Umbilical cord (tissue), 2 donors: ENCODE data around the gene JAKMIP2. TPM values are rescaled to one million over a fixed set of nuclear protein-coding genes. Genes with fewer than 3 reads are reported as not detected.
"Not testable (repeated sequence)": the region's sequence is repeated elsewhere in the genome, so short reads cannot be mapped to it uniquely, and the experiment has no call there.

ENCODE experiments used
- DNase-seq: peaks from one replicate; pipeline ENCODE4 v3.0.0-alpha.2; 2015; ENCODE audit warnings: low spot score
- total RNA-seq: library from RNA; depleted of rRNA; stranded (reverse); fragments of >200 nt; gene quantifications from one replicate; pipeline ENCODE4 v1.2.3, GENCODE V29; 2014; ENCODE audit warnings: low replicate concordance; ENCODE audit not compliant: insufficient read depth

Gene JAKMIP2
- total RNA-seq, 1 donor from 2014 or later, result 1.2 TPM

GRCh38 chr5:147560718-147561331 lies 221.7 kb downstream of the JAKMIP2 start:
- DNase-seq, result no peak

- DNase-seq, result no peak
Measured at GRCh38 chr5:147559749-147560148, 222.8 kb downstream of the JAKMIP2 start.

- peak; percentile 75 for DNase-seq
Measured at GRCh38 chr5:147558826-147559225, 223.7 kb downstream of the JAKMIP2 start.

- peak; percentile 55 for DNase-seq
Measured at GRCh38 chr5:147557876-147558745, 224.4 kb downstream of the JAKMIP2 start.

GRCh38 chr5:147555176-147555575 lies 227.4 kb downstream of the JAKMIP2 start:
- no peak for DNase-seq

GRCh38 chr5:147554261-147554817 lies 228.2 kb downstream of the JAKMIP2 start:
- peak; percentile 96 for DNase-seq

GRCh38 chr5:147553817-147554216 lies 228.7 kb downstream of the JAKMIP2 start:
- not testable (repeated sequence) for DNase-seq

- DNase-seq, result peak; percentile 70
Measured at GRCh38 chr5:147552897-147553296, 229.6 kb downstream of the JAKMIP2 start.

- DNase-seq, result no peak
Measured at GRCh38 chr5:147551677-147552076, 230.9 kb downstream of the JAKMIP2 start.

GRCh38 chr5:147547730-147548129 lies 234.8 kb downstream of the JAKMIP2 start:
- DNase-seq, result peak; percentile 55

GRCh38 chr5:147544556-147544955 lies 238.0 kb downstream of the JAKMIP2 start:
- no peak for DNase-seq

GRCh38 chr5:147539053-147539452 lies 243.5 kb downstream of the JAKMIP2 start:
- peak; percentile 39 for DNase-seq

GRCh38 chr5:147538236-147538635 lies 244.3 kb downstream of the JAKMIP2 start:
- DNase-seq, result no peak

Other genes with a start within 250 kb of the JAKMIP2 start
- gene SPINK1, start 48.9 kb upstream of the JAKMIP2 start, total RNA-seq, result 14.0 TPM
- gene SCGB3A2, start 96.0 kb upstream of the JAKMIP2 start, total RNA-seq, result not detected
- gene C5orf46, start 123.8 kb upstream of the JAKMIP2 start, total RNA-seq, result 60.7 TPM